PFSK-1 (cell line): ENCODE measurements around the gene EIF4E2.

Source experiments
- POLR2AphosphoS5 ChIP-seq: IDR thresholded peaks from 2 replicates; pipeline ENCODE4 v1.6.1; 2012; ENCODE audit warnings: low read depth, mild to moderate bottlenecking, control low read depth, low read length, moderate library complexity
- REST ChIP-seq, 2 experiments: IDR thresholded peaks; 2 replicates each; pipeline versions ENCODE4 v1.6.1 to v1.8.0; 2011 to 2012; ENCODE audit warnings: low read depth in 2 of 2, low read length in 2 of 2, control low read depth in 1 of 2, inconsistent platforms in 1 of 2, mild to moderate bottlenecking in 1 of 2, moderate library complexity in 1 of 2; ENCODE audit not compliant: insufficient read depth in 1 of 2
- SIN3A ChIP-seq: IDR thresholded peaks from 2 replicates; pipeline ENCODE4 v1.6.1; 2012; ENCODE audit warnings: mild to moderate bottlenecking, low read length, moderate library complexity, borderline replicate concordance; ENCODE audit not compliant: insufficient read depth

- TF ChIP-seq REST (IDR thresholded peaks at IDR 0.05; ENCODE audit: insufficient read depth in 1 of 2, low read depth in 2 of 2, low read length in 2 of 2): no peak
- TF ChIP-seq POLR2AphosphoS5: no peak
- TF ChIP-seq SIN3A: no peak
These were observed 5.8 kb upstream of the EIF4E2 start for GRCh38 chr2:232544674-232545073.
